Esophagus squamous epithelium (tissue), 4 donors: ENCODE results near the gene SLC22A1.
"Not testable (repeated sequence)": the region's sequence is repeated elsewhere in the genome, so short reads cannot be mapped to it uniquely, and the experiment has no call there.

Source experiments
- POLR2A ChIP-seq, 4 donors: fragments of 450-650 bp; IDR thresholded peaks; one replicate each; pipeline ENCODE4 v1.6.1; 2017; ENCODE audit warnings: antibody characterized with exemption in 4 of 4, mild to moderate bottlenecking in 4 of 4, moderate library complexity in 3 of 4
- TF ChIP-seq, protein P1 (sequence below), 6 experiments: fragments of 450-650 bp in 4 of 6; fragments of 200-600 bp in 2 of 6; sonication (generic) in 2 of 6; IDR thresholded peaks; one replicate each; pipeline ENCODE4 v1.5.1; 2016 to 2019; ENCODE audit warnings: antibody characterized with exemption in 6 of 6, mild to moderate bottlenecking in 4 of 6, moderate library complexity in 4 of 6

DNA sequence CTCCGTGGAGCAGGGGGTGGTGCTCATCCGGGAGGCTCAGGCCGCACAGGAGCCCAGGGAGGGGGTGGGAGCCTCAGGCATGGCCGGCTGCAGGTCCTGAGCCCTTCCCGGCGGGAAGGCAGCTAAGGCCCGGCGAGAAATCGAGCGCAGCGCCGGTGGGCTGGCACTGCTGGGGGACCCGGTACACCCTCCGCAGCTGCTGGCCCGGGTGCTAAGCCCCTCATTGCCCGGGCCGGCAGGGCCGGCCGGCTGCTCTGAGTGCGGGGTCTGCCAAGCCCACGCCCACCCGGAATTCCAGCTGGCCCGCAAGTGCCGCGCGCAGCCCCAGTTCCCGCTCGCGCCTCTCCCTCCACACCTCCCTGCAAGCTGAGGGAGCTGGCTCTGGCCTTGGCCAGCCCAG is 7.1 kb upstream of the SLC22A1 start:
- TF ChIP-seq, protein P1, sequence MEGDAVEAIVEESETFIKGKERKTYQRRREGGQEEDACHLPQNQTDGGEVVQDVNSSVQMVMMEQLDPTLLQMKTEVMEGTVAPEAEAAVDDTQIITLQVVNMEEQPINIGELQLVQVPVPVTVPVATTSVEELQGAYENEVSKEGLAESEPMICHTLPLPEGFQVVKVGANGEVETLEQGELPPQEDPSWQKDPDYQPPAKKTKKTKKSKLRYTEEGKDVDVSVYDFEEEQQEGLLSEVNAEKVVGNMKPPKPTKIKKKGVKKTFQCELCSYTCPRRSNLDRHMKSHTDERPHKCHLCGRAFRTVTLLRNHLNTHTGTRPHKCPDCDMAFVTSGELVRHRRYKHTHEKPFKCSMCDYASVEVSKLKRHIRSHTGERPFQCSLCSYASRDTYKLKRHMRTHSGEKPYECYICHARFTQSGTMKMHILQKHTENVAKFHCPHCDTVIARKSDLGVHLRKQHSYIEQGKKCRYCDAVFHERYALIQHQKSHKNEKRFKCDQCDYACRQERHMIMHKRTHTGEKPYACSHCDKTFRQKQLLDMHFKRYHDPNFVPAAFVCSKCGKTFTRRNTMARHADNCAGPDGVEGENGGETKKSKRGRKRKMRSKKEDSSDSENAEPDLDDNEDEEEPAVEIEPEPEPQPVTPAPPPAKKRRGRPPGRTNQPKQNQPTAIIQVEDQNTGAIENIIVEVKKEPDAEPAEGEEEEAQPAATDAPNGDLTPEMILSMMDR (IDR thresholded peaks at IDR 0.05): not testable (repeated sequence)
- not testable (repeated sequence) for TF ChIP-seq POLR2A (IDR thresholded peaks at IDR 0.05)
